Vagina (tissue), 2 donors: Measurements from ENCODE around the gene PDPK1.

Source experiments
- POLR2AphosphoS5 ChIP-seq, 2 donors: sonication (generic); formaldehyde crosslinking; IDR thresholded peaks; one replicate each; pipeline ENCODE4 v1.9.0; 2017; ENCODE audit warnings: antibody characterized with exemption in 2 of 2, mild to moderate bottlenecking in 2 of 2, low read depth in 1 of 2; ENCODE audit not compliant: insufficient read depth in 1 of 2
- TF ChIP-seq, protein P1 (sequence below), 3 experiments: fragments of 450-650 bp in 2 of 3; fragments of 200-600 bp in 1 of 3; sonication (generic) in 1 of 3; IDR thresholded peaks; one replicate each; pipeline ENCODE4 v1.5.1; 2017 to 2019; ENCODE audit warnings: antibody characterized with exemption in 3 of 3, mild to moderate bottlenecking in 2 of 3, moderate library complexity in 2 of 3

DNA sequence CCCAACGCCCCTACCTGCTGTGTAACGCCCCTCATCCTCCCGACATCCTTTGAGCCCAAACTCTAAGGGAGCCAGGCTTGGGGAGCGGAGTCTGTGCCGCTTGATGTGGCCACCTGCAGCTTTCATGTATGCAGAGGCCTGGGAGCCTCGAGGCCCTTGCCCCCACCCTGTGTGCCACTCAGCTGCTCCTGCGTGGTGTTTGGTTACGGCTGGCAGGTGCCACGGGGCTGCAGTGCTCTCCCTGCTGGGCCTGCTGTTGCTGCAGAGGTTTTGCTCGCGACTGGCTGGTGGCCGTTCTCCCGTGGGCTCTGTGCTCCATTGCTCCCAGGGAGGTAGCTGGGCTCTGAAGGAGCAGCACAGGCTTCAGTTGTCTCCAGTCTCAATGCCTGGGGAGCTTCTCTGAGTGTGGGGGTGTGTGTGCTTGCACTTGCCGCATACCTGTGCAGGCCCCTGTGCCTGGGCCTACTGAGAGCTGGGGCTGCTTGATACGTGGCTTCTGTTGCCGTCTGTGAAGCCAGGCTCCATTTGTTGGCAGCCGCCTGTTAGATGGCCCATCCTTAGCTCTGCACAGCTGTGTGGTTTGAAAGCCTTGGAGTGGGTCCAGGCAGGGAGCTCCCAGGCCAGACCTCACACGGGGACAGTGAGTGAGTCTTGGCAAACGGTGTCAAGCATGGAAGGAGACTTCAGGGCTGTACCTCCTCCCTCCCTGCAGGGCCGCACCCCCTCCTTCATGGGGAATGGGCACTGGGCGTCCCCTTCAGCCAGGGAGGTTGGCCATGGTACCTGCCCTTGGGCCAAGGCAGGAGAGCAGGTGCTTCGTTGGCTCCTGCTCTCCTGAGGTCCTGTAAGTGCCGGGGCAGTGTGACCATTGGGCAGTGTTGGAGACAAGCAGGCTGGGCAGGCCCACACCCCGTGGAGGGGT is 47.2 kb downstream of the PDPK1 start:
- TF ChIP-seq, protein P1, sequence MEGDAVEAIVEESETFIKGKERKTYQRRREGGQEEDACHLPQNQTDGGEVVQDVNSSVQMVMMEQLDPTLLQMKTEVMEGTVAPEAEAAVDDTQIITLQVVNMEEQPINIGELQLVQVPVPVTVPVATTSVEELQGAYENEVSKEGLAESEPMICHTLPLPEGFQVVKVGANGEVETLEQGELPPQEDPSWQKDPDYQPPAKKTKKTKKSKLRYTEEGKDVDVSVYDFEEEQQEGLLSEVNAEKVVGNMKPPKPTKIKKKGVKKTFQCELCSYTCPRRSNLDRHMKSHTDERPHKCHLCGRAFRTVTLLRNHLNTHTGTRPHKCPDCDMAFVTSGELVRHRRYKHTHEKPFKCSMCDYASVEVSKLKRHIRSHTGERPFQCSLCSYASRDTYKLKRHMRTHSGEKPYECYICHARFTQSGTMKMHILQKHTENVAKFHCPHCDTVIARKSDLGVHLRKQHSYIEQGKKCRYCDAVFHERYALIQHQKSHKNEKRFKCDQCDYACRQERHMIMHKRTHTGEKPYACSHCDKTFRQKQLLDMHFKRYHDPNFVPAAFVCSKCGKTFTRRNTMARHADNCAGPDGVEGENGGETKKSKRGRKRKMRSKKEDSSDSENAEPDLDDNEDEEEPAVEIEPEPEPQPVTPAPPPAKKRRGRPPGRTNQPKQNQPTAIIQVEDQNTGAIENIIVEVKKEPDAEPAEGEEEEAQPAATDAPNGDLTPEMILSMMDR (IDR thresholded peaks at IDR 0.05): no peak
- no peak for TF ChIP-seq POLR2AphosphoS5 (IDR thresholded peaks at IDR 0.05; ENCODE audit: insufficient read depth in 1 of 2, low read depth in 1 of 2)
